Breast epithelium (tissue), 3 donors: ENCODE results near the gene RAD51C.

Experiments used
- CTCF ChIP-seq, 3 donors: fragments of 450-650 bp; IDR thresholded peaks; one replicate each; pipeline ENCODE4 v1.5.1; 2016 to 2017; ENCODE audit warnings: antibody characterized with exemption in 3 of 3, mild to moderate bottlenecking in 3 of 3, moderate library complexity in 3 of 3
- POLR2A ChIP-seq: fragments of 450-650 bp; IDR thresholded peaks from one replicate; pipeline ENCODE4 v1.6.1; 2016; ENCODE audit warnings: antibody characterized with exemption, mild to moderate bottlenecking, moderate library complexity
- POLR2AphosphoS5 ChIP-seq, 3 donors: sonication (generic); formaldehyde crosslinking; IDR thresholded peaks; one replicate each; pipeline ENCODE4 v1.6.1; 2017; ENCODE audit warnings: antibody characterized with exemption in 3 of 3

GRCh38 chr17:58722696-58723095, 30.3 kb downstream of the RAD51C start:
- TF ChIP-seq POLR2AphosphoS5 (IDR thresholded peaks at IDR 0.05) (no peak), POLR2A (no peak), CTCF (IDR thresholded peaks at IDR 0.05) (no peak)
